ENCODE results near the gene TFF1. TPM values are rescaled to one million over a fixed set of nuclear protein-coding genes. Genes with fewer than 3 reads are reported as not detected.

The TFF1 gene
- polyA plus RNA-seq, 1 donor from 2014 or later = not detected

- TF ChIP-seq SMC3 (conservative IDR thresholded peaks at IDR 0.05; ENCODE audit: poor library complexity) (no peak), MXI1 (conservative IDR thresholded peaks at IDR 0.05; ENCODE audit: poor library complexity, severe bottlenecking) (no peak), POLR2AphosphoS5 (IDR thresholded peaks at IDR 0.05) (no peak), EZH2 (IDR thresholded peaks at IDR 0.05; ENCODE audit: borderline replicate concordance, insufficient read depth, low read length, poor library complexity, severe bottlenecking) (no peak), EP300 (conservative IDR thresholded peaks at IDR 0.05; ENCODE audit: poor library complexity, severe bottlenecking) (no peak), TAF1 (IDR thresholded peaks at IDR 0.05; ENCODE audit: low read depth) (no peak), RAD21 (conservative IDR thresholded peaks at IDR 0.05) (no peak)
- TF ChIP-seq, protein P1, sequence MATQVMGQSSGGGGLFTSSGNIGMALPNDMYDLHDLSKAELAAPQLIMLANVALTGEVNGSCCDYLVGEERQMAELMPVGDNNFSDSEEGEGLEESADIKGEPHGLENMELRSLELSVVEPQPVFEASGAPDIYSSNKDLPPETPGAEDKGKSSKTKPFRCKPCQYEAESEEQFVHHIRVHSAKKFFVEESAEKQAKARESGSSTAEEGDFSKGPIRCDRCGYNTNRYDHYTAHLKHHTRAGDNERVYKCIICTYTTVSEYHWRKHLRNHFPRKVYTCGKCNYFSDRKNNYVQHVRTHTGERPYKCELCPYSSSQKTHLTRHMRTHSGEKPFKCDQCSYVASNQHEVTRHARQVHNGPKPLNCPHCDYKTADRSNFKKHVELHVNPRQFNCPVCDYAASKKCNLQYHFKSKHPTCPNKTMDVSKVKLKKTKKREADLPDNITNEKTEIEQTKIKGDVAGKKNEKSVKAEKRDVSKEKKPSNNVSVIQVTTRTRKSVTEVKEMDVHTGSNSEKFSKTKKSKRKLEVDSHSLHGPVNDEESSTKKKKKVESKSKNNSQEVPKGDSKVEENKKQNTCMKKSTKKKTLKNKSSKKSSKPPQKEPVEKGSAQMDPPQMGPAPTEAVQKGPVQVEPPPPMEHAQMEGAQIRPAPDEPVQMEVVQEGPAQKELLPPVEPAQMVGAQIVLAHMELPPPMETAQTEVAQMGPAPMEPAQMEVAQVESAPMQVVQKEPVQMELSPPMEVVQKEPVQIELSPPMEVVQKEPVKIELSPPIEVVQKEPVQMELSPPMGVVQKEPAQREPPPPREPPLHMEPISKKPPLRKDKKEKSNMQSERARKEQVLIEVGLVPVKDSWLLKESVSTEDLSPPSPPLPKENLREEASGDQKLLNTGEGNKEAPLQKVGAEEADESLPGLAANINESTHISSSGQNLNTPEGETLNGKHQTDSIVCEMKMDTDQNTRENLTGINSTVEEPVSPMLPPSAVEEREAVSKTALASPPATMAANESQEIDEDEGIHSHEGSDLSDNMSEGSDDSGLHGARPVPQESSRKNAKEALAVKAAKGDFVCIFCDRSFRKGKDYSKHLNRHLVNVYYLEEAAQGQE (IDR thresholded peaks at IDR 0.05; ENCODE audit: borderline replicate concordance) = no peak
- TF ChIP-seq, protein P2, sequence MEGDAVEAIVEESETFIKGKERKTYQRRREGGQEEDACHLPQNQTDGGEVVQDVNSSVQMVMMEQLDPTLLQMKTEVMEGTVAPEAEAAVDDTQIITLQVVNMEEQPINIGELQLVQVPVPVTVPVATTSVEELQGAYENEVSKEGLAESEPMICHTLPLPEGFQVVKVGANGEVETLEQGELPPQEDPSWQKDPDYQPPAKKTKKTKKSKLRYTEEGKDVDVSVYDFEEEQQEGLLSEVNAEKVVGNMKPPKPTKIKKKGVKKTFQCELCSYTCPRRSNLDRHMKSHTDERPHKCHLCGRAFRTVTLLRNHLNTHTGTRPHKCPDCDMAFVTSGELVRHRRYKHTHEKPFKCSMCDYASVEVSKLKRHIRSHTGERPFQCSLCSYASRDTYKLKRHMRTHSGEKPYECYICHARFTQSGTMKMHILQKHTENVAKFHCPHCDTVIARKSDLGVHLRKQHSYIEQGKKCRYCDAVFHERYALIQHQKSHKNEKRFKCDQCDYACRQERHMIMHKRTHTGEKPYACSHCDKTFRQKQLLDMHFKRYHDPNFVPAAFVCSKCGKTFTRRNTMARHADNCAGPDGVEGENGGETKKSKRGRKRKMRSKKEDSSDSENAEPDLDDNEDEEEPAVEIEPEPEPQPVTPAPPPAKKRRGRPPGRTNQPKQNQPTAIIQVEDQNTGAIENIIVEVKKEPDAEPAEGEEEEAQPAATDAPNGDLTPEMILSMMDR (IDR thresholded peaks at IDR 0.05; ENCODE audit: poor library complexity, severe bottlenecking) = no peak
- no peak overlapping the region for H3K4me2 ChIP-seq (ENCODE audit: low read length)
- H3F3A ChIP-seq (ENCODE audit: insufficient read depth, low read length, poor library complexity, severe bottlenecking) = no peaks in the 10 kb centered on the region
- no peaks in the 10 kb centered on the region for H3K9me2 ChIP-seq (ENCODE audit: insufficient read depth, low read length)
- H4K20me1 ChIP-seq (ENCODE audit: insufficient read depth) = no peaks in the 10 kb centered on the region
- H3K9me3 ChIP-seq (ENCODE audit: low read length) = no peaks in the 10 kb centered on the region
- H3K27me3 ChIP-seq (ENCODE audit: insufficient read depth, low read depth, low read length) = no peaks in the 10 kb centered on the region
- H3K27ac ChIP-seq (ENCODE audit: low read length) = no peak overlapping the region
- no peak overlapping the region for H2AFZ ChIP-seq (ENCODE audit: low read depth, low read length)
- H3K4me3 ChIP-seq (ENCODE audit: low read length) = no peak overlapping the region
- no peaks in the 10 kb centered on the region for H3K79me2 ChIP-seq (replicated peaks; ENCODE audit: insufficient read depth, low read length)
- H3K9ac ChIP-seq (ENCODE audit: low read length) = no peak overlapping the region
- H3K36me3 ChIP-seq (ENCODE audit: insufficient read depth, low read length) = no peaks in the 10 kb centered on the region
Measured at GRCh38 chr21:42347601-42348327, 18.6 kb downstream of the TFF1 start.

DNA sequence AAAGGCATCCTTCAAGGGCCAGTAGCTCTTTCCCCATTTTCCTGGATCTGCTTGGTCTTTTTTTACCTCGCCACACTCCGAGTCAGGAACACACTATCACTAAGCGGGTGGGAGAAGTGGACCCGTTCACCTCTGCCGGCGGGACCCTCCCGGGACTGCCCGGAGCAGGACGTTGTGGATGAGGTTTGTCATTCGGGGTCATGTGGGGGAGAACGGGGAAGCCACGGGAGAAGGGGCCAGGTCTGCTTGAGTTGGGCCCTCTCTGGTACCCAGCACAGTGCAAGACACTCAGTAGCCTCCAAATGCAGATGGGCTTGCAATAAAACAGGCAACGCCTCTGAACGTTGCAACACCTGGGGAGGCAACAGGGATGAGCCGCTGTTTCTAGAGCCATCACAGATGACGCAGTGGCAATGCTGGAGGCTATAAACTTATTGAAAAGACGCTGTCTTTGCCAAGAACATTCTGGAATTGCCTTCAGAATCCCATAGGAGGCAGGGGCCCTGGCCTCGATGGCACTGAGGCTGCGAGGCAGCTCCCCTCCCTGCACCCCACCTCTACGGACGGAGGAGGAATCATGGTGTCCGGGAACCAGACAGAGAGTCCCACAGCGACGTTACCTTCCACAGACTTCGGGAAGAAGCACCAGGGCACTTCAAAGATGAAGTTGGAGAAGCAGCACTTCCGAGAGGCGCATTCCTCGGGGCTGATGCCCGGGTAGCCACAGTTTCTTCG is 19.3 kb downstream of the TFF1 start:
- Histone ChIP-seq H3K27me3 (ENCODE audit: insufficient read depth, low read depth, low read length) (no peaks in the 10 kb centered on the region), H2AFZ (ENCODE audit: low read depth, low read length) (no peak overlapping the region), H3K9me2 (ENCODE audit: insufficient read depth, low read length) (no peaks in the 10 kb centered on the region), H3F3A (ENCODE audit: insufficient read depth, low read length, poor library complexity, severe bottlenecking) (no peaks in the 10 kb centered on the region), H3K4me2 (ENCODE audit: low read length) (no peak overlapping the region), H3K9ac (ENCODE audit: low read length) (no peak overlapping the region), H4K20me1 (ENCODE audit: insufficient read depth) (no peaks in the 10 kb centered on the region), H3K4me3 (ENCODE audit: low read length) (no peak overlapping the region), H3K27ac (ENCODE audit: low read length) (no peak overlapping the region), H3K79me2 (replicated peaks; ENCODE audit: insufficient read depth, low read length) (no peaks in the 10 kb centered on the region), H3K9me3 (ENCODE audit: low read length) (no peaks in the 10 kb centered on the region), H3K36me3 (ENCODE audit: insufficient read depth, low read length) (no peaks in the 10 kb centered on the region)
- TF ChIP-seq TAF1 (IDR thresholded peaks at IDR 0.05; ENCODE audit: low read depth) (no peak), SMC3 (conservative IDR thresholded peaks at IDR 0.05; ENCODE audit: poor library complexity) (no peak), MXI1 (conservative IDR thresholded peaks at IDR 0.05; ENCODE audit: poor library complexity, severe bottlenecking) (no peak), EP300 (conservative IDR thresholded peaks at IDR 0.05; ENCODE audit: poor library complexity, severe bottlenecking) (no peak), POLR2AphosphoS5 (IDR thresholded peaks at IDR 0.05) (no peak), EZH2 (IDR thresholded peaks at IDR 0.05; ENCODE audit: borderline replicate concordance, insufficient read depth, low read length, poor library complexity, severe bottlenecking) (no peak), RAD21 (conservative IDR thresholded peaks at IDR 0.05) (no peak)
- TF ChIP-seq, protein P1 (IDR thresholded peaks at IDR 0.05; ENCODE audit: borderline replicate concordance) = no peak
- TF ChIP-seq, protein P2 (IDR thresholded peaks at IDR 0.05; ENCODE audit: poor library complexity, severe bottlenecking) = no peak

All from neural cell (in vitro differentiated cells).